GM19455 (cell line): ENCODE measurements around the gene IL17RE.
"Not testable (repeated sequence)": the region's sequence is repeated elsewhere in the genome, so short reads cannot be mapped to it uniquely, and the experiment has no call there.

ENCODE experiments used
- ATAC-seq: cut with Tn5 transposase; IDR thresholded peaks from one replicate; pipeline ENCODE4 v1.9.1; 2021; ENCODE audit not compliant: unreplicated experiment

The IL17RE gene

DNA sequence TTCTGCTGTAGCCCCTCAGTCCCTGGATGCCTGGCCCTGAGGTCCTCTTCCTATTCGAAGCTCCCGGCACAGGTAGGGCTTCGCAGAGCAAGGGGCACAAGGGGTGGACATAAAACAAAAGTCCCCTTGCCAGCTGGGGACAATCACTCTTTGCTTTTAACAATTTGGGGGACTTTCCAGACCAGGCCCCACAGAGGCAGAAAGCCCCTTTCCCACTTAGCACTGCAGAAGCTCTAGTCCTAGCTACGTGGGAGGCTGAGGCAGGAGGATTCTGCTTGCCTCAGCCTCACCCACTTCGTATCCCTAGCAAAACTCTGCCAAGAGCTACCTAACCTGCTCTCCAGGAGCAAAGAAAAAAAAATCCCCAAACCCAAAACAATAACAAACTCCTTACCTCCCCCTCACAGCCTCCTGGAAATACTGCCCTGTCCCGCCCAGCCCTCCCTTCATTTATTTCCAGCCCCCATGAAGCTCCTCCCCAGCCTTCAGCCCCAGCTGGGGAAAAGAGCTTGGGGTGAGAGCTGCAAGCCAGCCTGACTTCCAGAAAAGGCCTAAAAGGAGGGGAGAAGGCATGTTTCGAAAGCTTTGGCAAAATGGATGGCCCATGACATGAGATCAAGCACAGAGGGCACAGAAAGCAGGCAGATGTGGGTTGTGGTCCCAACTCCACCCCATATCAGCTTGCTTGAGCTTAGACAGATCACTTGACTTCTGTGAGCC, 22.7 kb upstream of the IL17RE start, which contains the start of gene CIDEC:
Gene CIDEC, minus strand, starts transcription at position 424 of the 720 bp plus-strand sequence. CDS start 1,767 bp downstream, outside the sequence.
- no peak for ATAC-seq

DNA sequence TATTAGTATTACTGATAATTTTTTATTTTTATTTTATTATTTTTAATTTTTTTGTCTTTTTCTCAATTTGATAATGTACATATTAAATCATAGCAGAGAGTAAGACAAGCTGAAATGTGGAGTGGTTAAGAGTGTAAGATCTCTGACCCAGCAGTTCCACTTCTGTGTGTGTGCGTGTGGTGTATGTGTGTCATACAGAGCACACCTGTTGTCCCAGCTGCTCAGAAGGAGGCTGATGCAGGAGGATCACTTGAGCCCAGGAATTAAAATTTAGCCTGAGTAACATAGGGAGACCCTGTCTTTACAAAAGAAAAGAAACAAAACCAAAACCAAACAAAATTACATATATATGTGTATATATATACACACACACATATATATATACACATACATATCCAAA, 21.2 kb upstream of the IL17RE start:
- ATAC-seq = no peak

DNA sequence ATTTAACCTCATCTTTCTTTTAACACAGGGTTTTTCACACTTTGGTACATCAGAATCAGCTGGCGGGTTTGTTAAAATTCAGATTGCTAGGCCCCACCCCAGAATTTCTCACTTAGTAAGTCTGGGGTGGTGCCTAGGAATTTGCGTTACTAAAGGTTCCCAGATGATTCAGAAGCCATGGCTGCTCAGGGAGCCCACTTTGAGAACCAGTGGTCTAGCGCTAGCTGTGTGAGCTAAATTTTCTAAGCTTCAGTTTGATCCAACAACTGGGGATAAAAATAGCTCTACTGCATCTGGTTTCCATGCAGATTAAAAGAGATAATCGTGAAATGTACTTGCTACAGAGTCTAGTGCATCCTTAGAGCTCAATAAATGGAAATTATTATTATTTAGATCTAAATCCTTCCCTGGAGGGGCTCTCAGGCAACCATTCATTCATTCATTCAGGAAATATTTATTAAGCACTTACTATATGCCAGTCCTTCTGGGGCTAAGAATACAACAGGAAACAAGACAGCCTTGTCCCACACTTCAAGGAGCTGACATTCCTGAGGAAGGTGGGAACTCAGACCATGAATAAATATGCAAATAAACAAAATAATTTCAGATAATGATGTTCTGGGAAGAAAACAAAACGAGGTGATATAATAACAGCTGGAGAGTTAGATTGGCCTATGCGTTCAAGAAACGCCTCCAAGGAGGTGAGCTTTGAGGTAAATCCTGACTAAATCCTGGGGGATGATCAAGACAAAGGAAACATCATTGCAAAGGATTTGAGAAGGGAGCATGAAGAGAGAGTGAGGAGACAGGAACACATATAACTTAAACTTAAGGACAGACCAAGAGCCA, 18.7 kb upstream of the IL17RE start:
- no peak for ATAC-seq

DNA sequence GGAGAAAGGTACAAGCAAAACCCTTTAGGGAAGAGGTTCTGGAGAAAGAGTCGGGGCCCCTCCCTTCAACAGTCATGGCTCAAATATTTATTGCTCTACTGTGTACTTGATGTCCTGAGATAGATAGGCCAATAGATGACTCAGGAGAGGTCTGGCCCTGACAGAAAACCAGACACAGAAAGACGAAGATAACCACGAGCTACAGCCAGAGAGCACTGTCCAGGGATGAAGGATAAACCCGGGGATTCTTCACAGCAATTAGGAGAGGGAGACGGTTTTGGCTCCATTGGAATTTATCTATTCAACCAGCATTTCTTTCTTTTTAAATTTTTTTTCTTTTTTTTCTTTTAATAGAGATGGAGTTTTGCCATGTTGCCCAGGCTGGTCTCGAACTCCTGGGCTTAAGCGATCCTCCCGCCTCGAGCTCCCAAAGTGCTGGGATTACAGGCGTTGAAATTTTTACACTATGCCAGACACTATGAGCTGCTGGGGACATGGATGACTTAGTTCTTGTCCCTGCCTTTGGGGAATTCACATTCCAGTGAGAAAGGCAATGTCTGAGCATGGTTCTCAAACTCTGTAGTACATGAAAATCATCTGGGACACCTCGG, 18.0 kb upstream of the IL17RE start:
- ATAC-seq = no peak

DNA sequence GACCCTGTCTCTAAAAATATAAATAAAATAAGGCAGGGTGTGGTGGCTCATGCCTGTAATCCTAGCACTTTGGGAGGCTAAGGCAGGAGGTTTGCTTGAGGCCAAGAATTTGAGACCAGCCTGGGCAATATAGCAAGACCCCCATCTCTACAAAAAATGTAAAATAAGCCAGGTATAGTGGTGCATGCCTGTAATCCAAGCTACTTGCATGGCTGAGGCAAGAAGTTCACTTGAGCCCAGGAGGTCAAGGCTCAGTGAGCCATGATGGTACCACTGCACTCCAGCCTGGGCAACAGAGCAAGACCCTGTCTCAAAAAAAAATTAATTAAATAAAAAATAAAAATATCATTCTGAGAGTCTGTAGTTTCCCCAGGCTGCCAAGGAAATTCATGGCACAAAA, 16.3 kb upstream of the IL17RE start:
- ATAC-seq = no peak

DNA sequence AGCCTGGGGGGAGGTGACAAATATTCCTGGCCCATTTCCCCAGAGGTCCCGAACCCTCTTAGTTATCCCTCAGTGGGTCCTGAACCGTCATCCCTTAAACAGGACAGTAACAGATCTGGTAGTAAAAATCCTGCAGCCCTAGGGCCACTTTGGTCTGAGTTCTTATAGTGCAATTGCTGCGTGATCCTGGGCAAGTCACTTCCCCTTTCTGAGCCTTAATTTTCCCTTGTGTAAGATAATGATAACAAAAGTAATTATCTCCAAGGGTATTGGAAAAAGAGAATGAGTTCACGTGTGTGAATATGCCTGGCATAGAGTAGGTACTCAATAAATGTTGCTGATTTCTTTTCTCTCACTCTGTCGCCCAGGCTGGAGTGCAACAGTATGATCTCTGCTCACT, 15.2 kb upstream of the IL17RE start:
- ATAC-seq = no peak

DNA sequence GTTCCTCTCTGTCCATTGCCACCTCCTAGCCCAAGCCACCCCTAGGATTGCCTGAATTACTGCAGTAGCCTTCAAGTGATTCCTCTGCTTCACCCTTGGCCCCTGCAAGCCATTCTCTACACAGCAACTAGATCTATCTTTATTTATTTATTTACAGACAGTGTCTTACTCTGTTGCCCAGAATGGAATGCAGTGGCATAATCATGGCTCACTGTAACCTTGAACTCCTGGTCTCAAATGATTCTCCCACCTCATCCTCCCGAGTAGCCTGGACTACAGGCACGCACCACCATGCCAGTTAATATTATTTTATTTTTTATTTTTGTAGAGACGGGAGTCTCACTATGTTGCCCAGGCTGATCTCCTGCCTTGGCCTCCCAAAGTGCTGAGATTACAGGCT, 14.1 kb upstream of the IL17RE start:
- no peak for ATAC-seq

DNA sequence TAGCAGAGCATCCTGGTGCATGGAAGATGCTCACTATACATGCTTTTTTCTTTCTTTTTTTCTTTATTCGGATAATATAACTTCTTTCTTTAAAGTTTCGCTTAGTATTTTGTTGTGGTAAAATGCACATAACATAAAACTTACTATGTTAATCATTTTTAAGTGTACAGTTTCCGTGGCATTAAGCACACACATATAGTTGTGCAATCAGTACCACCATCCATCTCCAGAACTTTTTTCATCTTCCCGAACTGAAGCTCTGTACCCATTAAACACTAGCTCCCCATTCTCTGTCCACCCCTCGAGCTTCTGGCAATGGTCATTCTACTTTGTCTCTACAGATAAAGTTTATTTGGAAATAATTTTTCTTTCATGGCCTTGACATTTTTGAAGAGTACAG, 13.2 kb upstream of the IL17RE start:
- no peak for ATAC-seq

DNA sequence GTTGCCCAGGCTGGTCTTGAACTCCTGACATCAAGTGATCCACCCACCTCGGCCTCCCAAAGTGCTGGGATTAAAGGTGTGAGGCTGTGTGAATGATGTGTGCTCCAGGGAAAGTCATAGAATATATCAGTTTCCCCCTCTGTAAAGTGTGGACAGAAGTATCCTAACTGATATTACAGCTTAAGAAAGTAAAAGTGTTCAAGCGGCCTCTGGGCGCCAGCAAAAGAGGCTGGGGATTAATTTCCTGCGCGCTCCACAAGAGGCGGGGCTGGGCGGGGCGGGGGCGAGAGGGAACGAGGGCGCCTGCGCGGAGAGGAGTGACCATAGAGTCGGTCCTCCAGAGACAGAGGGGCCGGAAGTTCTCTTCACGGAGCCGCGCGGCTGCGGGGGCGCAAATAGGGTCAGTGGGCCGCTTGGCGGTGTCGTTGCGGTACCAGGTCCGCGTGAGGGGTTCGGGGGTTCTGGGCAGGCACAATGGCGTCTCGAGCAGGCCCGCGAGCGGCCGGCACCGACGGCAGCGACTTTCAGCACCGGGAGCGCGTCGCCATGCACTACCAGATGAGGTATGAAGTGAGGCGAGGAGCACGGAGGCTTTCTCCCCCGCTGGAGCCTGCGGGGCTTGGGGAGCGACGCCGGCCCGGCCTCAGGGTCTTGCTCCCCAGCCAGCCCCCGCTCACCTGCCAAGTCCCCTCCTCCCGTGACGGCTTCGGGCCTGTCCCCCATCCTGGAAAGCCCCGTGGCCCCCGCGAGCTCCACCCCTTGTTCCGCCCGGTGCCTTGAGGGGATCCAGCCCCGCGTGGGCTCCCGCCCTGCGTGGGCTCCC, 12.2 kb upstream of the IL17RE start, which contains the start of gene JAGN1:
Gene JAGN1, plus strand, starts transcription at position 362 of the 823 bp plus-strand sequence. Its CDS starts 113 bp downstream, at position 475.
- ATAC-seq = peak; percentile 65

DNA sequence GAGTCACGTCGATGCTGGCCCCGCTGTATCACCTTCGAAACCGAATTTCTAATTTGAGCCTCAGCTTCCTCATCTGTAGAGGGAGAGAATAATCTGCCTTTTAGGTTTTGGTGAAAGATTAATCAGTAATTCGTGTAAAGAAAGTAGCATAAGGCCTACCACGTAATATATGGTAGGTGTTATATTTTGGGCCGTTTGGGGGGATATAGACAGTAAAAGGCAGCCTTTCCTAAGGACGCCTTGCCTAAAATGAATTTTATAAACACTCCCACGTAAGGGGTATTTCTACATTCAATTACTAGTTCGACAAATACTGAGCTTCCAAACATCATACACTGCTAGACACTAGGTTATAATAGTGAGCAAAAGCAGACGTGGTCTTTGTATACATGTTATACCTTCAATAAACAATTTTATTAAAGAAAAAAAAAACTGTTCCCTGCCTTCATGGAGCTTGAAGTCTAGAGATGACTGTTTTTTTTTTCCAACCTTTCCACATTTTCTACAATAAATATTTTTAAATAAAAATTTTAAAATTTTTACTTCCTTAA, 11.5 kb upstream of the IL17RE start:
- no peak for ATAC-seq

DNA sequence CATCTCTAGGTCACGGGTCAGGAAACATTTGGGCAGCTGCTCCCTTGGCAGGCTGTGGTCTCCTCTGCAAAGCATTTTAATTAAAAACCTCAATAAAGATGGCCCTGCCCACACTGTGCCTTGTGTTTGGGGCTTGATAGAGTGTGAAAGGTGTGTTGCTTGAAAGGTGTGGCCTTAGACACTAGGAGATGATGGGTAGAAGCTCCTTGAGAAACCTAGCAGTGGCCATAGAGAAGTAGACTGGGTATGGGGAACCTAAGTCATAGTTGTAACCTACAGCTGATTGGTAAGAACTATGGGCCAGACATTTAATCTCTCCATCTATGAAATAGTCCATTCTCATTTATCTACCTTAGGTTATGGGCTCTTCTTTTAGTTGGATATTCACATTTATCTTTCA, 8.9 kb upstream of the IL17RE start:
- no peak for ATAC-seq

DNA sequence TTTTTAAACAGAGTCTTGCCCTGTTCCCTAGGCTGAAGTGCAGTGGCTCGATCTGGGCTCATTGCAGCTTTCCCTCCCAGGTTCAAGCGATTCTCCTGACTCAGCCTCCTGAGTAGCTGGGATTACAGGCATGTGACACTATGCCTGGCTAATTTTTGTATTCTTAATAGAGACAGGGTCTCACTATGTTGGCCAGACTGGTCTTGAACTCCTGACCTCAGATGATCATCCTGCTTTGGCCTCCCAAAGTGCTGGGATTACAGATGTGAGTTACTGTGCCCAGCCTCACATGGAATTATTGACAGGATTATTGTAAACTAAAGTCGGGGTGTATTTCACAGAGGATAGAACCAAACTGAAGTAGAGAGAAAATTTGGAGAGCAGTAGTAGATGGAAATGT, 6.9 kb upstream of the IL17RE start:
- not testable (repeated sequence) for ATAC-seq

DNA sequence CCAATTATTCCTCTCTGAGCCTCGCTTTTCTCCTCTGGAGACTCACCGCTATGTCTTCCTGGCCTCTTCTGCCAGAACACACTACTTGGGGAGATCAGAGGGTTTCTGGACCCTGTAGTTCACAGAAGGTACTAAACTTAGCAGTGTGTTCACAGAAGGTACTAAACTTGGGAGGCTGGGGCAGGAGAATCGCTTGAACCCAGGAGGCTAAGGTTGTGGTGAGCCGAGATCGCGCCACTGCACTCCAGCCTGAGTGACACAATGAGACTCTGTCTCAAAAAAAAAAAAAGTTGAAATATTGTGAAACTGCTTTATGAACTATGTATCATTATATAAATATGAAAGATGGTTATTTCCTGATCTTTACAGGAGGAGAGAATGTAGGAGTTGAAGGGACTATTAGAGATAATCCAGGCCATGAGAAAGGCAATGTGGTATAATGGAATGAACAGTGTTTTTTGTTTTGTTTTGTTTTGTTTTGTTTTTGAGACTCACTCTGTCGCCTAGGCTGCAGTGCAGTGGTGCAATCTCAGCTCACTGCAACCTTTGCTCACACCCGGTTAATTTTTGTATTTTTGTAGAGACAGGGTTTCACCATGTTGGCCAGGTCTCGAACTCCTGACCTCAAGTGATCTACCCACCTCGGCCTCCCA, 5.8 kb upstream of the IL17RE start:
- ATAC-seq = not testable (repeated sequence)

DNA sequence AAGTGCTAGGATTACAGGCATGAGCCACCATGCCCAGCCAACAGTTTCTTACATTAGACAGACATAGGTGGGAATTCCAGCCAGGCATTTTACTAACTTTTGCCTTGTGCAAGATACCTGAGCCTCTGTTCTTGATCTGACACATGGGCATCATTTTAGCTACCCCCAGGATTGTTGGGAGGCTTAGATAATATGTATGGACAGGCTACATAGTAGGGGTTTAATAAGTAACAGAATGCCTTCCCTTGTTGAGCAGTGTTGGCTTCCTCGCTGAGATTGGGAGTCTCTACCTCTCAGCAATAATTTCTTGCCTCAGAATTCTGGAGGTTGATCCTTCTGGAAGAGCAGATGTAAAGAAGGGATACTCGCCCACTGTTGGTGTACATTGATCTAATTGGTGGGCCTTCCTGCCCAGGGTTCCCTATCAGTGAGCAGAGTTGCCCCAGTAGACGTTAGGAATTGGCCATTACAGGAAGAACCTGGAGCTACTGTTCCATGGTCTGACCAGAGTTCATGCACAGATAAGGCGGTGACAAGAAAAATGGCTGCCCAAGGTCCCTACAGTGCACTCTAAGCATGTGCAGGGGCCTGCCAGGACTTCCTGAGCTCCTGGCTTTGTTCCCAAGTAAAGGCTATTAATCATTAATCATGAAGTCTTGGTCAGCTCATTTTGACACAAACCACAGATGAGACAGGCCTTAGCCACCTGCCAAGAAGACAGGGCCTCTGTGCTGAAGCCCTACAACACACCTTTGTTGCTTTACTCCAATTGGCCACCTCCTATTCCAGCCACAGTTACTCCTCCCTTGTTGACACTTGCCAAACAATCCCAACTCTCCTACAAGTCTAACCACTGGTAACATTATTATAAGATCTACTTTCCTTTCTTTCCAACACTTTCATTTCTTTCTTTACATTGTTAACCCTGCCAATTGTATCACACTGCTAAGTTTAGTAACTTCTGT, 5.0 kb upstream of the IL17RE start:
- ATAC-seq = no peak

DNA sequence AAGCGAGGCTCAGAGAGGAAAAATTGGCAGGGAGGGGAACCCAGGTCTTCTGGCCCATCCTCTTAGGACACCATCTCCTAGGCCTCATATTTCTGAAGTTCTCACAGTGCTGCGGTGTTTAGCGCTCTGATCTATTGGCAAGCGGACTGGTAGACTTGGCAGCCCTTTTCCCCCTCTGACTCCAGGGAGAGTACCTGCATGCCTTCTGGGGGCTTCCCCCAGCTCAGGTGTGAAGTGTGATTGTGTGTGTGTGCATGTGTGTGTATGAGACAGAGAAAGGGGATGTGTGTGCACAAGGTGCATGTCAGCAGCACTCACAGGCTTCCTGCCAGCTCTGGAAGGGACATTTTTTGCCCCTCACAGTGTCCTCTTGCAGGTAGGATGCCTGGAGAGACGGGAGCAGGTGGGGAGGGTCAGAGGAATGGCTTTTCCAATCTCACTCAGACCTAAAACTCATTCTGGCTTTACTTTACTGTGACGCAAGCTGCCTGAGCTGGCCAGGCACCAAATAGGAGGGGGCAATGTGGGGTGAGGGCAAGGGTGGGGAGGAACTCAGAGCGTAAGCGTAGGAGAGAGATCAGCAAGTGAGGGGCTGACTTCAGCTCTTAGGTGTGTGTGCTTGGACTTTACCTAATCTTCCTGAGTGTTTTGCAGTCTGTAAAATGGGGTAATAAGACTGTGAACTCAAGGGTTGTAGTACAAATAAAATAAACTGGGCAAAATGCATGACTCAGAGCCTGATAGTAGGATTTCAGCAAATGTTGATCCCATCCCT, 4.0 kb upstream of the IL17RE start:
- no peak for ATAC-seq

DNA sequence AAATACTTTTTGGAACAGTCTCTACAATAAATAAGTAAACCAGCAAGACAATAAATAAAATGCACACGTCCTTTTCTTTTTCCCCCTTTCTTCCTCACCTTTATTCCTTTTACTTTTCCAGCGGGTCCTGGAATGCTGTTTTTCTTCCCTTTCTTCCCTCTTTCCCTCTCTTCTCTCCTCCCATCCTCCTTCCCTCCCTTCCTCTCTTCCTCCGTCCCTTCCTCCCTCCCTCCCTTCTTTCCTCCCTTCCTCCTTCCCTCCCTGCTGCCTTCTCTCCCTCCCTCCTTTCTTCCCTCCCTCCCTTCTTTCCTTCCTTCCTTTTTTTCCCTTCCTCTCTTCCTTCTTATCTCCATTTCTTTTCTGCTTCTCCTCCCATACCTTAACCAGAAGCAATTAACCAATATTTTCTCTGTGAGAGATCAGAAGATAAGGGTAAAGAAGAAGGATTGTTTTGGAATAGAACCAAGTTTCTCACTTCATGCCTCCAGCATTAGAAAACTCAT, 3.3 kb upstream of the IL17RE start:
- no peak for ATAC-seq

DNA sequence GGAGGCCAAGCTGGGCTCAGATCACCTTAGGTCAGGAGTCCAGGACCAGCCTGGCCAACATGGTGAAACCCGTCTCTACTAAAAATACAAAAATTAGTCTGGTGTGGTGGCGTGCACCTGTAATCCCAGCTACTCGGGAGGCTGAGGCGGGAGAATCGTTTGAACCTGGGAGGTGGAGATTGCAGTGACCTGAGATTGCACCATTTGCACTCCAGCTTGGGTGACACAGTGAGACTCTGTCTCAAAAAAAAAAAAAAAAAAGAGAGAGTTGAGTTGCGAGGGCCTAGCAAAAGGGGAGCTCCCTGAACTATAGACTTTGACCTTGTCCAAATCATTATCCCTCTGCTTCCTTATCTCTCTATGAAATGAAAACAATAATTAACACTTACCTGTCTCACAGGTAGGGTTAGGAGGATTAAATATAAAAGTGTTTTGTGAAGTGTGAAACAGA, 1.7 kb upstream of the IL17RE start:
- ATAC-seq = not testable (repeated sequence)

DNA sequence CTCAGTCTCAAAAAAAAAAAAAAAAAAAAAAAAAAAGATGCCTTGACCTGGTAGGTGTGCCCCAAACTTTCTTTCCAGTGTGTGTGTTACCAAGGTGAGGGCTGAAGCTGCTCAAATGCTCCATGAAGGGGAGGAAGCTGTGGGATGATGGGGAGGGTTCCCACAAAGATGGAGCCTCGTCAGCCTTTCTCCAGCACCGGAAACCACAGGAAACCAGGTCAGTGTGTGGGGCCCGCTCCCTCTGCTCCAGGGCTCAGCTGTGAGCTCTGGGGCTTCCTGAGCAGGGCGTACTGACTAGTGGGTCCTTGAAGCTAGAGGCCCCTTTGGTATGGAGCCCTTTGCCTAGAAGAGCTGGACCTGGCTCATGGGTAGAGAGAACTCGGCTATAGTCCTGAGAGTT, 681 bp upstream of the IL17RE start:
- no peak for ATAC-seq
